IPS-20b (cell line): ENCODE results near the gene SVOPL.

ENCODE experiments used
- H3K27ac ChIP-seq: one replicate; pipeline ENCODE4 v1.5.1; 2013; ENCODE audit warnings: low read length
- H3K27me3 ChIP-seq: 2 replicates; pipeline ENCODE4 v1.6.1; 2013; ENCODE audit warnings: mild to moderate bottlenecking, low read length, inconsistent platforms; ENCODE audit not compliant: insufficient read depth
- H3K36me3 ChIP-seq: 2 replicates; pipeline ENCODE4 v1.6.1; 2013; ENCODE audit warnings: low read depth, mild to moderate bottlenecking, inconsistent platforms, low read length, moderate library complexity; ENCODE audit not compliant: insufficient read depth
- H3K4me1 ChIP-seq: 2 replicates; pipeline ENCODE4 v1.6.1; 2013; ENCODE audit warnings: mild to moderate bottlenecking, control low read depth, inconsistent platforms, low read length, moderate library complexity; ENCODE audit not compliant: insufficient read depth
- H3K4me3 ChIP-seq: 2 replicates; pipeline ENCODE4 v1.5.1; 2013; ENCODE audit warnings: mild to moderate bottlenecking, low read length, inconsistent platforms
- H3K9ac ChIP-seq: 2 replicates; pipeline ENCODE4 v1.6.1; 2013; ENCODE audit warnings: low read depth, mild to moderate bottlenecking, inconsistent platforms, low read length, moderate library complexity
- H3K9me3 ChIP-seq: 2 replicates; pipeline ENCODE4 v1.6.1; 2013; ENCODE audit warnings: mild to moderate bottlenecking, low read depth, low read length, inconsistent platforms; ENCODE audit not compliant: insufficient read depth

Gene SVOPL

DNA sequence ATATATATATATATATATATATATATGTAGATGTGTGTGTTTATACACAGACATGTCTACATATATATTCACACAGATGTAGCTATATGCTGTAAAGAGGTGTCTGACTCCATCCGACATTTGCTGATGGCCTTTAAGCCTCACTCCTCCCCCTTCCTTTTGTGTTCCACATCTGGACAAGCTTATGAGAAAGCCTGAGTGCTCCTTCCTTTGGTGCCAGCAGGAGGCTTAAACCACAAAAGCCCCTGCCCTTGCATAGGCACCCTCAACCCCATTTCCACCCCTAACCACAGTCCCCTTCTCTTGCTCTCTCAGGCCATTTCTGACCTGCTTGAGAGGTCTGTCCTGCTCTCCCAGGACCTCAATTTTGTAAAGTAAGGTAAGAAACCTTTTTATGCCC, 98.7 kb downstream of the SVOPL start:
- Histone ChIP-seq H3K27ac (no peak overlapping the region), H3K9ac (no peak overlapping the region), H3K9me3 (no peaks in the 10 kb centered on the region; the same call in 1 of the 2 replicates), H3K36me3 (no peaks in the 10 kb centered on the region), H3K4me3 (no peak overlapping the region), H3K4me1 (no peaks in the 10 kb centered on the region), H3K27me3 (no peaks in the 10 kb centered on the region)

DNA sequence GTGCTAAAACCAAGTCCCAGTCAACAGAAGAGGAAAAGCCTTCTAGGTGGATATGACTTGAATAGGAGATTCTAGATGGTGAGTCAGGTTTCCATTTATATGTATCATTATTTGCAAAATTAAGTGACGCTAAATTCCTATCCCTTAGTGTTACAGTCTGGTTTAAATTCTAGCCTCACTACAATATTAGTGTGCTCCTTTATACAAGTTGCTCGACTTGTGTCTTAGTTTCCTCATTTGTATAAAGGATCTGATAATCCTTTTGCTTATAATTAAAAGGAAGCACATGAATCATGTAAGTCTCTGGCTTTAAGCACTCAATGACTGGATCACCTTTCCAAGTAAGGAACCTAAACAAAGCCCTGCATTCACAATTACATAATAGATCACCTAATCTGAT, 105.7 kb downstream of the SVOPL start:
- no peaks in the 10 kb centered on the region for H3K27me3 ChIP-seq
- H3K36me3 ChIP-seq, result no peaks in the 10 kb centered on the region
- no peaks in the 10 kb centered on the region for H3K9me3 ChIP-seq
- no peak overlapping the region for H3K27ac ChIP-seq
- H3K4me1 ChIP-seq, result no peaks in the 10 kb centered on the region
- no peak overlapping the region for H3K9ac ChIP-seq
- no peak overlapping the region for H3K4me3 ChIP-seq

DNA sequence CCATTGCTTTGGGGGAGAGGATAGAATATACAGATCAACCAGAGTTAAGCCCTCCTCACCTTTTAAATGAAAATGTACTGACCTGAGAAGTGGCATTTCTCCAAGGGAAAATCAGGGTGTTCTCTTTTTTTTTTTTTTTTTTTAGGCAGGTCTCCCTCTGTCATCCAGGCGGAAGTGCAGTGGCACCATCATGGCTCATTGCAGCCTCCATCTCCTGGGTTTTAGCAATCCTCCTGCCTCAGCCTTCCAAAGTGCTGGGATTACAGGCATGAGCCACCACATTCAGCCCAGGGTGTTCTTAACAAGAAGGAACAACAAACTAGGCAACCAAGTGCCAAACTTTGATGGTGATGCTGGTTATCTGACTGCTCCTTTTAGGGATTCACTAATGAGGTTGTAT, 111.0 kb downstream of the SVOPL start:
- peaks cover 31% of the 10 kb centered on the region for H3K36me3 ChIP-seq
- no peaks in the 10 kb centered on the region; the same call in 1 of the 2 replicates for H3K4me1 ChIP-seq
- no peak overlapping the region for H3K27ac ChIP-seq
- no peak overlapping the region for H3K9ac ChIP-seq
- H3K4me3 ChIP-seq, result no peak overlapping the region
- no peaks in the 10 kb centered on the region for H3K27me3 ChIP-seq
- no peaks in the 10 kb centered on the region for H3K9me3 ChIP-seq

DNA sequence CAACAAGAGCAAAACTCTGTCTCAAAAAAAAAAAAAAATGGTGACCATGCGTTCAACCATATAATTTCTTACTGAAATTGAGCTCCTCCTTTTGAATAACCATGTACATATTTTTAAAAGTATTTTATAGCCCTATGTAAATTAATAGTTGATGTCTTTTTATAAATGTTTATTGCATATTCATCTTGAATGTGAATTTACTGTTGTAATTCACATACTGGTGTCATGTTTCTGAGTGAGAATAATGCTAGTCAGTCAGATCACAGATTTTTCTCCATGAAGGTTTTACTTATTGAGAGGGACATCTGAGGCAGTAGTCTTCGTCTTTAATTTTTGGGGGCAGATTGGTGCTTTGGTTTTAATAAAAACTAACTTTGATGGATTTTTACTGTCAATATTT, 112.2 kb downstream of the SVOPL start:
- H3K9me3 ChIP-seq, result no peaks in the 10 kb centered on the region
- no peak overlapping the region for H3K27ac ChIP-seq
- H3K9ac ChIP-seq, result no peak overlapping the region
- H3K4me1 ChIP-seq, result no peaks in the 10 kb centered on the region; the same call in 1 of the 2 replicates
- peaks cover 42% of the 10 kb centered on the region for H3K36me3 ChIP-seq
- H3K4me3 ChIP-seq, result no peak overlapping the region
- no peaks in the 10 kb centered on the region for H3K27me3 ChIP-seq

DNA sequence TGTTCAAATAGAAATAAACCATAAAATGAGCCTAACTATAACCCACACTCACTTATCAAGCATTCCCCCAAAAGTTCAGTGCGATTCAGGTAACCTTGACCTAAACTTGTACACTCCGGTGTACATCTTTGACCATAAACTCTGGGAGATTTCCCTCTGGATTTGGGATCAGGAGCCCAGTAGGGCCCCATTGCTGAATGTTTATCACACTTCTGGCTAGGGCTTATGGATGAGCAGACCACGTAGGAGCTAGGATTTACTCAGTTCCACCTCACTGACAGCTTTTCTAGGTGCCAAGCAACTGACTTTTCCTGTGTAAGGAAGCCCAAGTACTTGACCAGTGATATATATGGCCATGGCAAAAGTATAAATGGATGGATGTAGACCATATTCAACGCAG, 113.7 kb downstream of the SVOPL start:
- no peak overlapping the region for H3K9ac ChIP-seq
- H3K27ac ChIP-seq, result no peak overlapping the region
- no peaks in the 10 kb centered on the region; the same call in 1 of the 2 replicates for H3K4me1 ChIP-seq
- peaks cover 57% of the 10 kb centered on the region for H3K36me3 ChIP-seq
- no peak overlapping the region for H3K4me3 ChIP-seq
- no peaks in the 10 kb centered on the region for H3K27me3 ChIP-seq
- H3K9me3 ChIP-seq, result no peaks in the 10 kb centered on the region

DNA sequence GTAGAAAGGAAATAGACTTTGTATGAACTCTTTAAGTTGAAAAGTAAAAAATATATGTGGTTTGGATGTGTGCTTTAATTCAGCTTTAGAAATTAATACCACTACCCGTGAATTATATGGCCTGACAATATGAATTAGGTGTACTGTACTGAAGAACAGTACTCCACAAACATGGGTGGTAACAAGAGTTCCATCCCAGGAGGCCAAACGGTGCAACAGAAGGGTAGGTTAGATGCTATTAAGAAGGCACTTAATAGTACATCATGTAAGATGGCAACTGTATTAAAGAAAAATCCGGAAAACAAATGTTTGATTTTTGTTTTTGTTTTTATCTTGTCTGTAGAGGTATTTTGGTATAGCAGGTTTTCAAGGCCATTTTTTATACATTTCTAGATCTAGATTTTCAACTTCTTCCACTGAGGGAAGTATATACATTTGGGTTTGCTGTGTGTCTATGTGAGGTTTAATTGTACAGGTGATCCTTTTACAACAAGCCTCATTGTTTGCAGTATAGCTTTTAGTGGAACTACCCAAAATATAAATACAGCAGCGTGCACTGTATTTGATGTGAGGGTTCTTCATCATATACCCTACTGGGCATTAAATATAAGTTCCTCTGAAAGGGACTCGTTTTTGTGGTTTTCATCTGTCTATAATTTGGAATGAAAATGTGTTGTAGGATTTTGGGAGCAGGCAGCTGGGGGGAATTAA, 115.7 kb downstream of the SVOPL start:
- Histone ChIP-seq H3K36me3 (peaks cover 78% of the 10 kb centered on the region), H3K9me3 (no peaks in the 10 kb centered on the region), H3K27me3 (no peaks in the 10 kb centered on the region), H3K27ac (no peak overlapping the region), H3K4me3 (no peak overlapping the region), H3K4me1 (no peaks in the 10 kb centered on the region; the same call in 1 of the 2 replicates), H3K9ac (no peak overlapping the region)

DNA sequence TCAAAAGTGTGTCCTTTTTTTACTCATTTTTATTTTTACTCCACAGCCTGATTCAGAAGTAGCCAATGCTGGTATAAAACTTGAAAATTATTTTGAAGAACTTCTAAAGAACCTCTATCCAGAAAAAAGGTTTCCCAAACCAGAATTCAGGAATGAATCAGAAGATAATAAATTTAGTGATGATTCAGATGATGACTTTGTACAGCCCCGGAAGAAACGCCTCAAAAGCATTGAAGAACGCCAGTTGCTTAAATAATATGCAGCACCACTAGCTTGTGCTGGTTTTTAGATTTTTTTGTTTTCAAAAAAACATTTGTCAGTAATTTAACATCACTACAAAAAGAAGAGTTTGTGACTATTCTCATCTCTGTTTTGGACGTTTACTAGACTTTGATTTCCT, 116.5 kb downstream of the SVOPL start:
- no peak overlapping the region for H3K4me3 ChIP-seq
- no peak overlapping the region for H3K27ac ChIP-seq
- no peaks in the 10 kb centered on the region for H3K27me3 ChIP-seq
- peaks cover 85% of the 10 kb centered on the region for H3K36me3 ChIP-seq
- H3K9me3 ChIP-seq, result no peaks in the 10 kb centered on the region
- H3K9ac ChIP-seq, result no peak overlapping the region
- no peaks in the 10 kb centered on the region; the same call in 1 of the 2 replicates for H3K4me1 ChIP-seq

DNA sequence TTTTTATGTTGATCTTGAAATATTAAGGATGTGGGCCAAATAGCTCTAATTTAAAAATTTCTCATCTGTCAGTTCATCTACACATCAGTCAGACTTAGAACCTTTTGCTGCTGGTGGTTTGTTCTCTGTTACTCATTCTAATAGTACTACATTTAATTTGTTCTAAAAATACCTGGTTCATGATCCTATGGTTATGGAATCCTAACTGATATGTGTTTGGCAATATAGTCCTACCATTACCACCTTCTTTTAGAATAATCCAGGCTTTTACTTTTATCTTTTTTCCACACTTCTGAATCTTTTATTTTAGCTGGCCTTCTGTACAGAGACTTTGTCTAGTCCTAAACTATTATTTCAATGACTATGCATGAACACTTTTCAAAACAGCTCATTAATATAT, 116.9 kb downstream of the SVOPL start:
- Histone ChIP-seq H3K27me3 (no peaks in the 10 kb centered on the region), H3K4me1 (no peaks in the 10 kb centered on the region; the same call in 1 of the 2 replicates), H3K4me3 (no peak overlapping the region), H3K9me3 (no peaks in the 10 kb centered on the region), H3K27ac (no peak overlapping the region), H3K36me3 (peaks cover 89% of the 10 kb centered on the region), H3K9ac (no peak overlapping the region)

DNA sequence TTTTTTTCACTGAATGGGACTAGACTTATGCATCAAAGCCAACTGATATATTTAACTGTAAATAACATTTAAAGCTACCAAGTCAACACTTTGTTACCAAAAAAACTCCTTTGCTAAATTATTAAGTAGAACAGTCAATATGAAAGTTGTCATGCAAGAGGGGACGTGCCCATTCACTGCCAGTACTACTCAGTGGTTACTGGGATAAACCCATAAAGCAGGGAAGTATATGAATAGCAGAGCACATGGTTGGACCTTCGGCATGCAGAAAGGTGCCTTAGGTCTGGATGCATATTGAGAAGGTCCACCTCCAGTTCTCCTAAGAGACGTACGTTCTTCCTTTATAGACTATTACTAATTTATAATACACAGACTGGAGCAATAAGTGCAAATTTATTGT, 120.1 kb downstream of the SVOPL start:
- Histone ChIP-seq H3K4me1 (no peaks in the 10 kb centered on the region), H3K36me3 (peaks cover 100% of the 10 kb centered on the region)

DNA sequence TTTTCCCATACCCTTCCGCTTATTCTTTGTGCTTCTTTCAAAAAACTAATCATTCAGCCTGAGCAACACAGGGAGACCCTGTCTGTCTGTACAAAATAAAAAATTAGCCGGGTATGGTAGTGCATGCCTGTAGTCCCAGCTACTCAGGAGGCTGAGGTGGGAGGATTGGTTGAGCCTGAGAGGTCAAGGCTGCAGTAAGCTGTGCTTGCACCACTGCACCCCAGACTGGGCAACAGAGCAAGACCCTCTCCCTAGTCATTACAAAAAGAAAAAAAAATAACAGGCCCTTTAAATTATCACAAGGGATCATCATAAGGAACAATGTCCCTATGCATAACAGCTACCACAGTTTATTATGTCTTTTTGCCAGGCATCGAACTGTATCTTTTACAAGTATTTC, 121.5 kb downstream of the SVOPL start:
- Histone ChIP-seq H3K4me3 (no peak overlapping the region), H3K27ac (no peak overlapping the region), H3K36me3 (peaks cover 100% of the 10 kb centered on the region), H3K4me1 (no peaks in the 10 kb centered on the region), H3K9me3 (no peaks in the 10 kb centered on the region), H3K9ac (no peak overlapping the region), H3K27me3 (no peaks in the 10 kb centered on the region)

More for the DNA sequence above, 120.1 kb downstream of the SVOPL start:
- H3K27me3 ChIP-seq, result no peaks in the 10 kb centered on the region
- no peak overlapping the region for H3K9ac ChIP-seq
- no peaks in the 10 kb centered on the region for H3K9me3 ChIP-seq
- no peak overlapping the region for H3K4me3 ChIP-seq
- no peak overlapping the region for H3K27ac ChIP-seq

DNA sequence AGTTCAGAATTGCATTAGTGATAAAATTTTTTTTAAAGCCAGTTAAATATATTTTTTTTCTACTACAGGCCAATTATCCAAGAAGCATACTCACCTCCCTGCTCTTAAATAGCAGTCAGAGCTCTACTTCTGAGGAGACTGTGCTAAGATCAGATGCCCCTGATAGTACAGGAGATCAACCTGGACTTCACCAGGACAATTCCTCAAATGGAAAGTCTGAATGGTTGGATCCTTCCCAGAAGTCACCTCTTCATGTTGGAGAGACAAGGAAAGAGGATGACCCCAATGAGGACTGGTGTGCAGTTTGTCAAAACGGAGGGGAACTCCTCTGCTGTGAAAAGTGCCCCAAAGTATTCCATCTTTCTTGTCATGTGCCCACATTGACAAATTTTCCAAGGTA, 122.0 kb downstream of the SVOPL start:
- Histone ChIP-seq H3K27ac (no peak overlapping the region), H3K27me3 (no peaks in the 10 kb centered on the region), H3K9me3 (no peaks in the 10 kb centered on the region), H3K4me1 (no peaks in the 10 kb centered on the region), H3K36me3 (peaks cover 100% of the 10 kb centered on the region), H3K9ac (no peak overlapping the region), H3K4me3 (no peak overlapping the region)

DNA sequence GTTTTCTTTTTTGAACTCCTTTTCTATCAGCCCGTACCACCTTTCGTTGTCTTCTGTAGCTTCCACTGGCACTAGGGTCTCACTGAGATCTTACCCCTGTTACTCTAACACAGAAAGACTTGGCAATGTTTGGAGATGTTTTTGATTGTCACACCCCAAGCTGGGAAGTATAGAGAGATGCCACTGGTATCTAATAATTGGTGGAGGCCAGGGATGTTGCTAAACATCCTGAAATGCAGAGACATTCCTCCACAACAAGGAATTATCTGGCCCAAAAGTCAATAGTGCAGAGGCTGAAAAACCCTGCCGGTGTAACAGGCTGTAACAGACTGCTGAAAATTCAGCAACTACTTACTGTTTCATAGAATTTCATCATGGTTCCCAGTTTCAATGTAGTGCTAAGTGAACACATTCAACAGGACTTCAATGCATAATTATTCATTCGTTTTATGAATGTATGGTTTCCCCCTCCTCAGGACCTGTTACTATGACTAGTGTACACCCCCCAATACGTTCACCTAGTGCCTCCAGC, 125.2 kb downstream of the SVOPL start:
- H3K4me3 ChIP-seq, result no peak overlapping the region
- no peaks in the 10 kb centered on the region for H3K4me1 ChIP-seq
- H3K9me3 ChIP-seq, result no peaks in the 10 kb centered on the region
- no peak overlapping the region for H3K9ac ChIP-seq
- H3K27me3 ChIP-seq, result no peaks in the 10 kb centered on the region
- H3K27ac ChIP-seq, result no peak overlapping the region
- H3K36me3 ChIP-seq, result peaks cover 100% of the 10 kb centered on the region
